ENCODE measurements around the gene CGNL1. TPM values are rescaled to one million over a fixed set of nuclear protein-coding genes. Genes with fewer than 3 reads are reported as not detected.

Gene CGNL1
- total RNA-seq, 2 experiments from 2014 or later, result not detected

GRCh38 chr15:57554063-57554811, 177.9 kb downstream of the CGNL1 start:
- no peak for DNase-seq
- H3K4me3 Mint-ChIP-seq, result no peak overlapping the region
- peaks cover 2% of the 10 kb centered on the region for H3K27me3 Mint-ChIP-seq
- POLR2A ChIA-PET, result no interaction called here
- H3K9me3 Mint-ChIP-seq, result peaks cover 3% of the 10 kb centered on the region
- no peaks in the 10 kb centered on the region for H3K36me3 Mint-ChIP-seq (ENCODE audit: low read depth)
- H3K4me1 Mint-ChIP-seq, result no peaks in the 10 kb centered on the region
- CTCF ChIA-PET, result interaction anchor here (1.2 kb wide), 1 partner anchor 12 kb away, joined by 4 read pairs; no protein-coding TSS in a partner anchor
- H3K27ac Mint-ChIP-seq, result no peak overlapping the region

GRCh38 chr15:57554812-57555179, 178.5 kb downstream of the CGNL1 start:
- no peak for DNase-seq
- Mint-ChIP-seq H3K4me3 (no peak overlapping the region), H3K27me3 (peaks cover 3% of the 10 kb centered on the region), H3K36me3 (ENCODE audit: low read depth) (no peaks in the 10 kb centered on the region), H3K9me3 (peaks cover 3% of the 10 kb centered on the region), H3K4me1 (no peaks in the 10 kb centered on the region), H3K27ac (no peak overlapping the region)
- ChIA-PET POLR2A (no interaction called here), CTCF (no interaction called here)

DNA sequence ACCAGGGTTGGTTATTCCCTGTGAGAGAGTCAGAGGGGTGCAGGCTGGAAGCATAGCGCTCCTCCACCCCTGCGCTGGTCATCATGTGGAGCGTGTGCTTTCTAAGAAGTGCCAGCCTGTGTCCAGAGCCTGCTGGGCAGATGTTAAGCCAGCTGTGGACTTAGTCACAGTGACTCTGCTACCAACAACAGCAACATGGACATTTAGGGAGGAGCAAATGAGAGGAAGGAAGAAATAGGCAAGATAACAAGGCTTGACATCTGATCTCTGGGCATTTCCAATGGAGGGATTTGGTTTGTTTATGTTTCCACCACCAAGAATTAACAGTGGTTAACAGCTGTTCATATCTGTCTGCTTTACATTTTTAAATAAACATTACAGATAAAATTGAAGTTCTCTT, 179.0 kb downstream of the CGNL1 start:
- POLR2A ChIA-PET, result no interaction called here
- no peak overlapping the region for H3K4me3 Mint-ChIP-seq
- CTCF ChIA-PET, result no interaction called here
- peaks cover 3% of the 10 kb centered on the region for H3K9me3 Mint-ChIP-seq
- peaks cover 3% of the 10 kb centered on the region for H3K27me3 Mint-ChIP-seq
- no peak for DNase-seq
- no peaks in the 10 kb centered on the region for H3K4me1 Mint-ChIP-seq
- H3K27ac Mint-ChIP-seq, result no peak overlapping the region
- no peaks in the 10 kb centered on the region for H3K36me3 Mint-ChIP-seq (ENCODE audit: low read depth)

GRCh38 chr15:57556040-57556439, 179.7 kb downstream of the CGNL1 start:
- DNase-seq, result no peak
- ChIA-PET CTCF (no interaction called here), POLR2A (no interaction called here)
- peaks cover 3% of the 10 kb centered on the region for H3K4me1 Mint-ChIP-seq
- no peaks in the 10 kb centered on the region for H3K36me3 Mint-ChIP-seq (ENCODE audit: low read depth)
- no peak overlapping the region for H3K4me3 Mint-ChIP-seq
- H3K9me3 Mint-ChIP-seq, result peaks cover 3% of the 10 kb centered on the region
- H3K27me3 Mint-ChIP-seq, result peaks cover 3% of the 10 kb centered on the region
- H3K27ac Mint-ChIP-seq, result no peak overlapping the region

DNA sequence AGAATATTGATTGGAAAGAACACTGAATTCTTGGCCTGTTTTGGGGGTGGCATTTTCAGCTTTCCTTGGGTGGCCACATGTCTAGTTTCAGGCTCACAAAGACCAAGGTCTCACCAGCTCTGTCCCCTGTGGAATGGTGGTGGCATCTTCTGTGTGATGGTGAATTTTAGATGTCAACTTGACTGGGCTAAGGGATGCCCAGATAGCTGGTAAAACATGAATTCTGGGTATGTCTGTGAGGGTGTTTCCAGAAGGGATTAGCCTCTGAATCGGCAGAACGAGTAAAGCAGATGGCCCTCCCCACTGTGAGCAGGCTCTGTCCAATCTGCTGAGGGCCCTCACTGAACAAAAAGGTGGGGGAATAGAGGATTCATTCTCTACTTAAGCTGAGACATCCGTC, 181.0 kb downstream of the CGNL1 start:
- peaks cover 3% of the 10 kb centered on the region for H3K27me3 Mint-ChIP-seq
- CTCF ChIA-PET, result no interaction called here
- no peak overlapping the region for H3K27ac Mint-ChIP-seq
- no peak overlapping the region for H3K4me3 Mint-ChIP-seq
- DNase-seq, result no peak
- peaks cover 12% of the 10 kb centered on the region for H3K4me1 Mint-ChIP-seq
- POLR2A ChIA-PET, result no interaction called here
- no peaks in the 10 kb centered on the region for H3K36me3 Mint-ChIP-seq (ENCODE audit: low read depth)
- peaks cover 3% of the 10 kb centered on the region for H3K9me3 Mint-ChIP-seq

GRCh38 chr15:57557810-57558209, 181.5 kb downstream of the CGNL1 start:
- Mint-ChIP-seq H3K36me3 (ENCODE audit: low read depth) (no peaks in the 10 kb centered on the region), H3K9me3 (peaks cover 3% of the 10 kb centered on the region), H3K27ac (no peak overlapping the region), H3K27me3 (peaks cover 3% of the 10 kb centered on the region), H3K4me1 (peaks cover 18% of the 10 kb centered on the region), H3K4me3 (no peak overlapping the region)
- CTCF ChIA-PET, result interaction anchor here (1.4 kb wide), 1 partner anchor 22 kb away, joined by 3 read pairs; no protein-coding TSS in a partner anchor
- POLR2A ChIA-PET, result no interaction called here
- no peak for DNase-seq

DNA sequence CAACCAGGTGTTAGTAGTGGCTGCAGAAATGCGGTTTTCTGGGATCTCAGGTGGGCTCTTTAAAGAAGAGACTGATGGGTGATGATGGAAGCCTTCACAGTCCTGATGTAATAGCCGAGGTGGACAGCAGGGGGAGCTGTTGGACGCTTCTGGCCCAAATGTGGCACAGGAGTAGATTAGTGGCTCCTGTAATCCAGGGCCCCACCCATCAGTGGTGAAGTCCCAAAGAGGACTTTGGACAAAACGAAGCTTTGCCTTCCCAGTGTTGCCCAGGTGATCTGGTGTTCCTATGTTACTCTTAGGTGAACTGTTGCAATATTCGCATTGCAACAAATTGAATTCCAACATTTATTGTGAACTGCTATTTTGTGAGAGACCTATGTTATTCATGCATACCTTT, 183.6 kb downstream of the CGNL1 start:
- peaks cover 5% of the 10 kb centered on the region for H3K27me3 Mint-ChIP-seq
- H3K4me3 Mint-ChIP-seq, result no peak overlapping the region
- H3K4me1 Mint-ChIP-seq, result peaks cover 28% of the 10 kb centered on the region
- H3K27ac Mint-ChIP-seq, result no peak overlapping the region
- peak; percentile 76 for DNase-seq
- CTCF ChIA-PET, result interaction anchor here (0.7 to 3.4 kb wide), 18 partner anchors 8 to 511 kb away, joined by 3 to 18 read pairs (median 4); partner anchors contain the start of gene POLR2M
- H3K9me3 Mint-ChIP-seq, result peaks cover 3% of the 10 kb centered on the region
- POLR2A ChIA-PET, result no interaction called here
- no peaks in the 10 kb centered on the region for H3K36me3 Mint-ChIP-seq (ENCODE audit: low read depth)

DNA sequence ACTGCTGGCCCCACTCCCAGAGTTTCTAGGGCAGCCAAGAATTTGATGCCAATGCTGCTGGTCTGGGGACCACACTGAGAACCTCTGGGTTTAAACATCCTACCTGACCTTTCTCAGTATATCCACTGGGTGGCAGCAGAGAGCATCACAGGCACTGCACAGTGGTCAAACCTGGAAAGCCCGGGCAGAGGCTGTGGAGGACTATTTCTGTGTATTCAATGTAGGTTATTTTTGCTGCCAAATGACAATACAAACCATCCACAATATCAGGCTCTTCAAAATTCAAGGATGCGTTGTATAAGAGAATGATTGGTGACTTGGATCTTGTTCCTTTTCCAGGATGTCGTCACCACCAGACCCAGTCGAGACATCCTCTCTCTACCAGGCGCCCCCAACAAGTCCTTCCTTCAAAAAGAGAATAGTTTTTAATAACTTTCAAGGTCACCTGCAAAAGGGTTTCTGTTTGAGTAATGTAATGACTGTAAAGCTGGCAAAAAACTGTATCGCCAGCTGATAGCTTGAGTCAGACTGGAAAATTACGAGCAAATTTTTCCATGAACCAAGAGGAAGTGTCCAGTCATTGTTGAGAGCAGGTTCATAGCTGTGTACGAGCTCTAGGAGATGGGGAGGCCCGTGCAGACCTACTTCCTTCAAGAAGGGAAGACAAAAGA, 184.9 kb downstream of the CGNL1 start:
- ChIA-PET POLR2A (no interaction called here), CTCF (interaction anchor here (0.6 to 3.4 kb wide), 15 partner anchors 21 to 766 kb away, joined by 3 to 18 read pairs (median 4); partner anchors contain the start of gene POLR2M)
- peak; percentile 67 for DNase-seq
- Mint-ChIP-seq H3K9me3 (peaks cover 3% of the 10 kb centered on the region), H3K4me1 (peaks cover 38% of the 10 kb centered on the region), H3K4me3 (no peak overlapping the region), H3K27ac (no peak overlapping the region), H3K36me3 (ENCODE audit: low read depth) (no peaks in the 10 kb centered on the region), H3K27me3 (peaks cover 5% of the 10 kb centered on the region)

DNA sequence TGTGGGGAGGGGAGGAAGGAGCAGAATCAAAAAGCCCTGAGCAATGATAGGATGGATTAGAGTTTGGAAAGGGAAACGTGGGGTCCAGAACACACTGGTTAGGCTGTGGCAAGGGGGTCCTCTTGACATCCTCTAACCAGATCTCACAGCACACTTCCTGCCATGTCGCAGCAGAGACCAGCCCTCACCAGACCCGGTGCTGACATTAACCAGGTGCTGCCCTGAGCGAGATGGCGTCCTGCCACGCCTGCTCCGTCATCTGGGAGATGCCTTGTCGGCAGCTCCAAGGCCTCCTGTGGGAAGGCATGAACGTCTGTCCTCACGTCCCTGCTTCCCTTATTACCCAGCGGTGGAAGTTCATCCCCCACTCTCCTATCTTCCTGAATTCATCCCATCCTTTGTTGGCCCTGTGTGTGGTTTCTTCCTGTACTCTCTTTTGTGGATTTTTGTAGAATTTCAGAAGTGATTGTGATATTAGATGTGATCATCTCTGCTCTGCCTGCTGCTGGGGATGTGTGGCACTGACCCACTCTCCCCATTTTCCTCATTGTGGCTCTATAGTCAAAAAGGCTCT, 186.0 kb downstream of the CGNL1 start:
- H3K27me3 Mint-ChIP-seq, result peaks cover 5% of the 10 kb centered on the region
- H3K4me1 Mint-ChIP-seq, result peaks cover 45% of the 10 kb centered on the region
- ChIA-PET CTCF (no interaction called here), POLR2A (no interaction called here)
- H3K9me3 Mint-ChIP-seq, result peaks cover 3% of the 10 kb centered on the region
- no peak for DNase-seq
- H3K27ac Mint-ChIP-seq, result no peak overlapping the region
- no peaks in the 10 kb centered on the region for H3K36me3 Mint-ChIP-seq (ENCODE audit: low read depth)
- H3K4me3 Mint-ChIP-seq, result no peak overlapping the region

DNA sequence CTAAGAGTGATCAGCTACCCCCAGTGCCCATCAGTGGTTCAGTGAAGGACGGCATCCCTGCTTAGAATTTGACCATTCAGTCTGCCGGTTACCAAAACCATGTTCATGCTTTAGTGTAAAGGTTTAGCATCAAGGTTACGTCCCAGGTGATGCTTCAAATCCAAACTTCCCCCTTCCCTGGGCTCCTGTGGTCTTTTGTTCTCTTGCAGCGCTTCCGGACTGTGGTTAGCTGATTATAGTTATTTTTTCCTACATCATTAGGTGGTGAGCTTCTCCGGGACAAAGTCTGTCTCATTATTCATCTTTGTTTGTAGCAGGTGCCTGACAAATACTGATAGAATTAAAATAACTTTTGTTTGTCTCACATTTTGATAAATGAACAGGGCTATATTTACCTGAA, 187.1 kb downstream of the CGNL1 start:
- no peak for DNase-seq
- Mint-ChIP-seq H3K27me3 (peaks cover 7% of the 10 kb centered on the region), H3K4me1 (peaks cover 47% of the 10 kb centered on the region), H3K4me3 (no peak overlapping the region), H3K9me3 (peaks cover 3% of the 10 kb centered on the region), H3K36me3 (ENCODE audit: low read depth) (no peaks in the 10 kb centered on the region), H3K27ac (no peak overlapping the region)
- POLR2A ChIA-PET, result no interaction called here
- CTCF ChIA-PET, result no interaction called here

DNA sequence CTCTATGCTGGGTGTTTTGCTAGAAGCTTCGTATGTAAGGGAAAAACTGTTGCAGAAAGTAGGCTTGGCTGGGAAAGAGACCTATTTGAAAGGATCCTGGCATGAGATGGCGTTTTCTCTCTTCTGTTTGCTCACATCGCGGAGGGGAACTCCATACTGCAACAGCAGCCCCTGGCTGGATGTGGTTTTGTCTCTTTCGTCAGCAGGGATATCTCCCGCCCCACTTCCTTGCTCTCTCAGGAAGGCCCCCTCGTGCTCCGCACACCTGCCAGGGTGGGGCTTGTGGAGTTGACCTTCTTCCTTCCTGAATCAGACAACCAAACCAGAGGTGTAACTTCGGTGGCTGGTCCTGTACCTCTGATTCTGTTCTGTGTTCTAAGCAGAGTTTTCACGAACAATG, 189.0 kb downstream of the CGNL1 start:
- peak; percentile 33 for DNase-seq
- H3K9me3 Mint-ChIP-seq, result no peaks in the 10 kb centered on the region
- peaks cover 47% of the 10 kb centered on the region for H3K4me1 Mint-ChIP-seq
- H3K27ac Mint-ChIP-seq, result peak overlapping the region; percentile 17
- ChIA-PET POLR2A (no interaction called here), CTCF (interaction anchor here (1.0 kb wide), 1 partner anchor 296 kb away, joined by 6 read pairs; no protein-coding TSS in a partner anchor)
- H3K4me3 Mint-ChIP-seq, result peak overlapping the region; percentile 11
- H3K27me3 Mint-ChIP-seq, result peaks cover 13% of the 10 kb centered on the region
- no peaks in the 10 kb centered on the region for H3K36me3 Mint-ChIP-seq (ENCODE audit: low read depth)

DNA sequence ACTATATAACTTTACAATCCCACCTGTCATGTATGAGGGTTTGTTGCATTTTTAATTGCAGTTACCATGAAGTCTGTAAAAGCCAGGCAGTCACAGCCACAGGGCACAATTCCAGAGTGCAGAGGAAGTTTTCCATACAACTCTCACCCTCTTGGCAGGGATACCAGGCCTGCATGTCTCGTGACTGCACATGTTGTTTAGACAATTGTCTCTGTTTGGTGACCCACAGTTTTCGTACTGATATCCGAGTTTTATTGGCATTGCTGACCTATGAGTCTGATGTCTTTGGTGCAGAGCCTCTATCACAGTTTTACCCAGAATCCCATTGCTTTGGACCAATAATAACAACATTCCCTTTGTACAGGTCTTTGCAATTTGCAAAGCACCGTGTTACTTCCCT, 190.5 kb downstream of the CGNL1 start:
- CTCF ChIA-PET, result interaction anchor here (0.6 kb wide), 1 partner anchor 125 kb away, joined by 3 read pairs; no protein-coding TSS in a partner anchor
- no peak overlapping the region for H3K4me3 Mint-ChIP-seq

DNA sequence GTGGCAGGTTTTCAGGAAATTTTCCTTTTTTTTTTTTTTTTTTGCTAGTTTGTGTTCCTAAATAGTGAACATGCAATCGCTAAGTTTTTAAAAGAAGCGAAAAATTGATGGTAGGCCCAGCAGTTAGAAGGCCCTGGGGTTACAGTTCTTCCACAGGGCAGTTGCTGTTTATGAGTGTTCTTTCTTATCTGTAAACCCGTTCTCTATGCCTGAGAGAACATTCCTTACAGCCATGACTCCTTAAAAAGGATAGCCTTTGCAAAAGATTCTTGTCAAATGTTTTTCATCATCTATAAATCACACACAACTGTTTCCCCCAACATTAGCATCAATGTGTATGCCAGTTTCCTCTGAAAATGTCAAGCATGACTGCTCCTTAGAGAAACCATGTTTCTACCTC, 191.6 kb downstream of the CGNL1 start:
- CTCF ChIA-PET, result no interaction called here
- Mint-ChIP-seq H3K9me3 (no peaks in the 10 kb centered on the region), H3K4me1 (peaks cover 28% of the 10 kb centered on the region), H3K36me3 (ENCODE audit: low read depth) (no peaks in the 10 kb centered on the region), H3K27me3 (peaks cover 13% of the 10 kb centered on the region), H3K27ac (no peak overlapping the region), H3K4me3 (no peak overlapping the region)
- POLR2A ChIA-PET, result no interaction called here
- no peak for DNase-seq

More for the DNA sequence above, 190.5 kb downstream of the CGNL1 start:
- Mint-ChIP-seq H3K36me3 (ENCODE audit: low read depth) (no peaks in the 10 kb centered on the region), H3K4me1 (peaks cover 38% of the 10 kb centered on the region), H3K9me3 (no peaks in the 10 kb centered on the region), H3K27me3 (peaks cover 13% of the 10 kb centered on the region), H3K27ac (no peak overlapping the region)
- DNase-seq, result no peak
- POLR2A ChIA-PET, result no interaction called here

All from activated CD4-positive, alpha-beta memory T cell treated with anti-CD3 and anti-CD28 coated beads, Interleukin-2, amount 10 ng/mL, durations not matched to agents 7 days and 5 days (primary cell).